Pancreas (tissue), 10 donors: ENCODE measurements around the gene NPTN. TPM values are rescaled to one million over a fixed set of nuclear protein-coding genes. Genes with fewer than 3 reads are reported as not detected.

Experiments used
- ATAC-seq, 4 donors: fragments of 200-7000 bp; cut with Tn5 transposase; one replicate each; pipeline versions ENCODE4 v1.8.0 to v1.9.1; 2020; ENCODE audit warnings: mild to moderate bottlenecking in 4 of 4, moderate library complexity in 4 of 4
- DNase-seq, 6 donors: peaks; one replicate each; pipeline ENCODE4 v3.0.0-alpha.2; 2020
- FAIRE-seq: peaks from 2 replicates; lab custom pipeline; 2012; peaks lifted over from hg19 to GRCh38; lab: Jason Lieb, UNC
- H3K27ac ChIP-seq, 4 donors: fragments of 200-600 bp; sonication (generic); 1 replicate in 3 of 4; 2 replicates in 1 of 4; pipeline versions ENCODE4 v1.5.0 to v1.8.0; 2020
- H3K27me3 ChIP-seq, 4 donors: fragments of 200-600 bp; one replicate each; pipeline ENCODE4 v1.8.0; 2021
- H3K36me3 ChIP-seq, 3 donors: fragments of 200-600 bp; sonication (generic) in 1 of 3; one replicate each; pipeline versions ENCODE4 v1.5.0 to v1.8.0; 2020 to 2021
- H3K4me1 ChIP-seq, 3 donors: fragments of 200-600 bp; one replicate each; pipeline ENCODE4 v1.8.0; 2021
- H3K4me3 ChIP-seq, 4 donors: fragments of 200-600 bp; sonication (generic) in 2 of 4; one replicate each; pipeline versions ENCODE4 v1.5.0 to v1.8.0; 2020 to 2021
- H3K9me3 ChIP-seq, 4 donors: fragments of 200-600 bp; one replicate each; pipeline ENCODE4 v1.8.0; 2021
- CTCF ChIP-seq, 4 donors: fragments of 200-600 bp; sonication (generic) in 3 of 4; IDR thresholded peaks; one replicate each; pipeline versions ENCODE4 v1.5.0 to v1.8.0; 2021; ENCODE audit warnings: antibody characterized with exemption in 4 of 4
- WGBS, 2 donors: extraction: QIAGEN DNeasy Blood & Tissue Kit; methylation state at CpG; one replicate each; pipeline ENCODE4 v1.1.7; 2013; 5-methylcytosine and 5-hydroxymethylcytosine counted together
- intact Hi-C, 3 donors: fragments of 100-400 bp; cut with DNase I; formaldehyde crosslinking; loops; one replicate each; pipeline versions ENCODE4 v1.11.1 to v1.14.2; 2022
- polyA plus RNA-seq, 2 donors: library from polyadenylated mRNA; stranded (reverse); fragments of 200-250 nt; gene quantifications; one replicate each; pipeline ENCODE4 v1.2.3, GENCODE V29; 2013
- total RNA-seq, 6 donors: library from RNA; stranded (reverse); fragmentation: NEBNext Ultra II Directional in 4 of 6; extraction: Animal tissue kit (Norgen Biotek cat#: 25700) in 4 of 6; gene quantifications; one replicate each; pipeline versions ENCODE4 v1.2.1 to v1.2.4, GENCODE V29; 2021 to 2023
- donor health status: healthy with polysubstance abuse.
- donor health status: DM: no; HTN: no; CAD: no; lungs with moderate emphysema.
- donor health status: DM: no; HTN: no; CAD: no.
- donor health status: control.
- donor health status: control.
- donor health status: Bipolar disorder and iron deficiency.
- donor health status: DM: yes; HTN: yes; CAD: no.
- donor health status: DM: no; HTN: no; CAD: no.
- donor health status: DM: no; HTN: no; CAD: no.
- donor health status: DM: yes; HTN: yes; CAD: no.

NPTN gene
- total and polyA plus RNA-seq, 8 donors, result 16.2 to 61.9 (median 36.8) TPM

GRCh38 chr15:73630921-73631362, 2.2 kb downstream of the NPTN start:
- FAIRE-seq (no peak), DNase-seq (no peak), ATAC-seq (peak in 2 of 4 donors; percentile 2 to 16)
- no peak for TF ChIP-seq CTCF (IDR thresholded peaks at IDR 0.05)
- intact Hi-C loops, result no loop called here
- Histone ChIP-seq H3K9me3 (no peaks in the 10 kb centered on the region), H3K4me1 (peaks cover 37 to 60% (median 51%) of the 10 kb centered on the region in 3 donors), H3K36me3 (no peaks in the 10 kb centered on the region), H3K27ac (peak overlapping the region in 2 of 4 donors; percentile 92), H3K27me3 (no peaks in the 10 kb centered on the region), H3K4me3 (peak overlapping the region in 2 of 4 donors; percentile 89 to 91)
- 5 to 7% methylated on average over 4 of the region's 4 CpGs for WGBS, 2 donors

- no peak for TF ChIP-seq CTCF (IDR thresholded peaks at IDR 0.05)
- WGBS, 2 donors, result 25 to 31% methylated on average over 2 of the region's 2 CpGs
- peaks cover 42 to 71% (median 61%) of the 10 kb centered on the region in 3 donors for H3K4me1 ChIP-seq
- FAIRE-seq, result no peak
- peak in 2 of 6 donors; percentile 24 to 51 for DNase-seq
- H3K27me3 ChIP-seq, result no peaks in the 10 kb centered on the region
- ATAC-seq, result no peak
- intact Hi-C loops, result no loop called here
- no peaks in the 10 kb centered on the region for H3K9me3 ChIP-seq
- H3K36me3 ChIP-seq, result no peaks in the 10 kb centered on the region
- H3K4me3 ChIP-seq, result peak overlapping the region in 2 of 4 donors; percentile 8 to 12
- H3K27ac ChIP-seq, result peak overlapping the region in 3 of 4 donors; percentile 24 to 92 (median 92)
These were observed 3.3 kb downstream of the NPTN start for GRCh38 chr15:73629798-73630429.

- H3K4me1 ChIP-seq, result peaks cover 42 to 78% (median 68%) of the 10 kb centered on the region in 3 donors
- ATAC-seq (no peak), DNase-seq (no peak), FAIRE-seq (no peak)
- H3K27me3 ChIP-seq, result no peaks in the 10 kb centered on the region
- TF ChIP-seq CTCF (IDR thresholded peaks at IDR 0.05), result no peak
- intact Hi-C loops, result no loop called here
- WGBS, 2 donors, result 27 to 30% methylated on average over 7 of the region's 7 CpGs
- peak overlapping the region in 1 of 4 donors; percentile 8 for H3K4me3 ChIP-seq
- no peaks in the 10 kb centered on the region for H3K36me3 ChIP-seq
- H3K9me3 ChIP-seq, result no peaks in the 10 kb centered on the region
- peak overlapping the region in 3 of 4 donors; percentile 24 to 92 (median 92) for H3K27ac ChIP-seq
These were observed 4.0 kb downstream of the NPTN start for GRCh38 chr15:73628976-73629797.

- FAIRE-seq (no peak), DNase-seq (no peak), ATAC-seq (no peak)
- no peak for TF ChIP-seq CTCF (IDR thresholded peaks at IDR 0.05)
- 22% methylated on average over 2 of the region's 2 CpGs for WGBS, 2 donors
- H3K27ac ChIP-seq, result peak overlapping the region in 2 of 4 donors; percentile 92
- H3K9me3 ChIP-seq, result no peaks in the 10 kb centered on the region
- no peaks in the 10 kb centered on the region for H3K27me3 ChIP-seq
- no peaks in the 10 kb centered on the region for H3K36me3 ChIP-seq
- peaks cover 42 to 82% (median 68%) of the 10 kb centered on the region in 3 donors for H3K4me1 ChIP-seq
- intact Hi-C loops, result no loop called here
- H3K4me3 ChIP-seq, result no peak overlapping the region
These were observed 5.1 kb downstream of the NPTN start for GRCh38 chr15:73628102-73628501.
